T-helper 1 cell treated with Interleukin-12 subunit alpha and Interleukin-12 subunit beta and Interleukin-4 antibody, amounts not matched to agents 30 μg/mL and 1 μg/mL, for 36 hours (primary cell): ENCODE data around the gene RAB27B.

Experiments
- H3K27ac Mint-ChIP-seq: one replicate; pipeline ENCODE4 v1.8.0; 2021; ENCODE audit warnings: mild to moderate bottlenecking, mixed read lengths
- H3K27me3 Mint-ChIP-seq: one replicate; pipeline ENCODE4 v1.8.0; 2021; ENCODE audit warnings: low read depth, mixed read lengths
- H3K36me3 Mint-ChIP-seq: one replicate; pipeline ENCODE4 v1.8.0; 2021; ENCODE audit warnings: low read depth, mixed read lengths
- H3K4me1 Mint-ChIP-seq: one replicate; pipeline ENCODE4 v1.8.0; 2021; ENCODE audit warnings: low read depth, mixed read lengths
- H3K4me3 Mint-ChIP-seq: one replicate; pipeline ENCODE4 v1.8.0; 2021; ENCODE audit warnings: mild to moderate bottlenecking, moderate library complexity, mixed read lengths
- H3K9me3 Mint-ChIP-seq: one replicate; pipeline ENCODE4 v1.8.0; 2021; ENCODE audit warnings: mixed read lengths

The RAB27B gene

DNA sequence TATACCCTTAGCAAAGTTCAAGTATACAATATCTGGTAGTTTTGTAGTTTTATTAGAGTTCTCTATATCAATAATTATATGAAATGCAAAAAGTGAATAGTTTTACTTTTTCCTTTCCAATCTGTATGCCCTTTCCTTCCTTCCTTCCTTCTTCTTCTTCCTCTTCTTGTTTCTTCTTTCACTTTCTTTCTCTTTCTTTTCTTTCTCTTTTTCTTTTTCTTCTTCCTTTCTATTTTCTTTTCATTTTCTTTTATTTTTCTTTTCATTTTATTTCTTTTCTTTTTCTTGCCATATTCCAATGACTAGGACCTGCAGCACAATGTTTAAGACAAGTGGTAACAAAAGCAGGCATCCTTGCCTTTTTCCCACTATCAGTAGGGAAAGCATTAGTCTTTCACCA, 71.2 kb downstream of the RAB27B start:
- no peaks in the 10 kb centered on the region for H3K9me3 Mint-ChIP-seq
- H3K27me3 Mint-ChIP-seq: no peaks in the 10 kb centered on the region
- no peaks in the 10 kb centered on the region for H3K4me1 Mint-ChIP-seq
- no peak overlapping the region for H3K4me3 Mint-ChIP-seq
- no peak overlapping the region for H3K27ac Mint-ChIP-seq
- H3K36me3 Mint-ChIP-seq: no peaks in the 10 kb centered on the region

- Mint-ChIP-seq H3K36me3 (no peaks in the 10 kb centered on the region), H3K4me3 (no peak overlapping the region), H3K27me3 (no peaks in the 10 kb centered on the region), H3K4me1 (no peaks in the 10 kb centered on the region), H3K9me3 (no peaks in the 10 kb centered on the region), H3K27ac (no peak overlapping the region)
Observed at GRCh38 chr18:54900290-54900689, 72.0 kb downstream of the RAB27B start.

DNA sequence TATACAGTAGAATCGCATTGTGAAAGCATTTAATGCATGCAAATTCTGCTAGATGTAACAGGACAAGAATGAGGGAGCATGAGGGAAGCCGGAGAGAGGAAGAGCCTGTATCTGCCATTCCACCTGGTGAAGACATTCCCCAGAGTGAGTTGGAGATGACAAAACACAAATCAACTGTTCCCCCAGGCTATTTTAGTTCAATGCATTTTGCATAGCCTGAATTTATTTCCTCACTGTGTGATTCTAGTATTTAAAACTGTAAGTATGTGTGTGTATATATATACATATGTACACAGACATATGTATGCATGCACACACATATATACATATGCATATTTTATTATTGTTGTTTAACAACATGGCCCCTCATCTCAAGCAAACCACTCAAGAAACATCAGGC, 76.3 kb downstream of the RAB27B start:
- Mint-ChIP-seq H3K9me3 (no peaks in the 10 kb centered on the region), H3K27ac (no peak overlapping the region), H3K4me3 (no peak overlapping the region), H3K36me3 (no peaks in the 10 kb centered on the region), H3K27me3 (peaks cover 3% of the 10 kb centered on the region), H3K4me1 (no peaks in the 10 kb centered on the region)

DNA sequence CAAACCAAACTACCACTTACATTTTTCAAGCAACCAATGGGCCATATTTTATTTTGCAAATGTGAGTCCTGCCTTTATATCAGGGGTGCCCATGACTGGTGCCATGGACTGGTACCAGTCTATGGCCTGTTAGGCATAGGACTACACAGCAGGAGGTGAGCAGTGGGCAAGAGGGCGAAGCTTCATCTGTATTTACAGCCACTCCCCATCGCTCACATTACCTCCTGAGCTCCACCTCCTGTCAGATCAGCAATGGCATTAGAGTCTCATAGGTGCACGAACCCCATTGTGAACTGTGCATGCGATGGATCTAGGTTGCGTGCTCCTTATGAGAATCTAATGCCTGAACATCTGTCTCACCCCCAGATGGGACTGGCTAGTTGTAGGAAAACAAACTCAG, 77.4 kb downstream of the RAB27B start:
- peaks cover 3% of the 10 kb centered on the region for H3K27me3 Mint-ChIP-seq
- no peaks in the 10 kb centered on the region for H3K36me3 Mint-ChIP-seq
- H3K4me1 Mint-ChIP-seq: no peaks in the 10 kb centered on the region
- no peak overlapping the region for H3K27ac Mint-ChIP-seq
- no peak overlapping the region for H3K4me3 Mint-ChIP-seq
- no peaks in the 10 kb centered on the region for H3K9me3 Mint-ChIP-seq

DNA sequence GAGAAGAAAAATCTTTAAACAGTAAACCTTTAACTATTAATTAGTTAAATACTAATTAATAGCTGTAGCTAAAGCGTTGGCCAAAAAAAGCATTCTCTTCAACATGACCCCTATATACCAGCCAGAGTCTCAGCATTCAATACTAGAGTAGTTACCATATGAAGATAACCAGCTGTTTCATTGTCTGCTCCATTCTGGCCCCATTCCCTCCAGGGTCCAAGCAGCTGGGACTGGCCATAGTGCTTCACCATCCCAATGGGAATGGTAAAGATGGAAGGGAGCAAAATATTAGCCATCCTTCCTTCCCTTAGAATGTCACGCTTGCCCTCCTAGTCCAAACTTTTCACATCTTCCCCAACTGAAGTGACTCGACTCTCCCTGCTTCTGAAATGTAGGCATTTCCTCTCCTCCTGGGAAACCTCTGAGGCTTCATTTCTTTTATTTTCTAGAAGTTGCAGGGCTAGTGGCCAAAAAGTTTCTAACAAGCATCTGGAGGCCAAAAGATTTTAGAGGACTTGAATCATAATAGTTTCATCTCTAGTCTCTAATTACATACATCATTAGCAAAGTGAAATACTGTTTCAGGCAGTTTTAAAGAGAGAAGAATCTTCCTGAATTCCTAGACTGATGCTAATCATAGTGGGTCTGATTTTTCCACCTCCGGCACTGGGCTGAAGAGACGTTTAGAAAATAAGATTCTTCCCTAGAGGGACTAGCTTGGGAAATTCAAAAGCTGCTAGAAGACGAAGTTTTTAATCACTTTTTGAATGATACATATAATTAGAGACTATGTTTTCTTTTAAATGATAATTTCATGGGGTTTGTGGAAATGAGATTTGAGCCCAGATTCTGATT, 78.3 kb downstream of the RAB27B start:
- H3K27ac Mint-ChIP-seq: no peak overlapping the region
- peaks cover 3% of the 10 kb centered on the region for H3K27me3 Mint-ChIP-seq
- H3K4me3 Mint-ChIP-seq: no peak overlapping the region
- H3K36me3 Mint-ChIP-seq: no peaks in the 10 kb centered on the region
- H3K9me3 Mint-ChIP-seq: no peaks in the 10 kb centered on the region
- H3K4me1 Mint-ChIP-seq: no peaks in the 10 kb centered on the region

DNA sequence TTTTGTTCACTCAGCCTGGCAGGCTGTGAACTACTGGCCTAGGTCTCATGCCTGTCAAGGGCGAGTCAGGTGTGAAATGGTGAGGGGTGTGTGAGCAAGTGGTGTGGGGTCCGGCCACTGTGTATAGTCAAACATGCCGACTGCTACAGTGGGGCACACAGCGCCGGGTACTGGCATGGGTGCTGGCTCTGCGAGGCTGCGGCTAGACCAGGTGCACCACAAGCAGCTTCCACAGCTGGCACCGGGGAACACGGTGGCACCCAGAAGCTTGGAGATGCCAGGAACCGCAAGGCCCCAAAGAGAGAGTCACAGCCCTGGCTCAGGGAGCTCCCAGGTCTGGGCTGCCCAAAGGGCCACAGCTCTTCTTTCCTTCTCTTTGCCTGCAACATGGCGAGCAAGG, 81.3 kb downstream of the RAB27B start:
- Mint-ChIP-seq H3K27me3 (peaks cover 3% of the 10 kb centered on the region), H3K36me3 (no peaks in the 10 kb centered on the region), H3K4me1 (no peaks in the 10 kb centered on the region), H3K4me3 (no peak overlapping the region), H3K9me3 (no peaks in the 10 kb centered on the region), H3K27ac (no peak overlapping the region)

- Mint-ChIP-seq H3K36me3 (no peaks in the 10 kb centered on the region), H3K27ac (no peak overlapping the region), H3K4me1 (no peaks in the 10 kb centered on the region), H3K4me3 (no peak overlapping the region), H3K27me3 (peaks cover 3% of the 10 kb centered on the region), H3K9me3 (no peaks in the 10 kb centered on the region)
Observed at GRCh38 chr18:54910161-54910919, 82.1 kb downstream of the RAB27B start.

GRCh38 chr18:54911551-54911950, 83.3 kb downstream of the RAB27B start:
- no peak overlapping the region for H3K4me3 Mint-ChIP-seq
- H3K36me3 Mint-ChIP-seq: no peaks in the 10 kb centered on the region
- no peak overlapping the region for H3K27ac Mint-ChIP-seq
- peaks cover 2% of the 10 kb centered on the region for H3K27me3 Mint-ChIP-seq
- H3K4me1 Mint-ChIP-seq: no peaks in the 10 kb centered on the region
- H3K9me3 Mint-ChIP-seq: no peaks in the 10 kb centered on the region

DNA sequence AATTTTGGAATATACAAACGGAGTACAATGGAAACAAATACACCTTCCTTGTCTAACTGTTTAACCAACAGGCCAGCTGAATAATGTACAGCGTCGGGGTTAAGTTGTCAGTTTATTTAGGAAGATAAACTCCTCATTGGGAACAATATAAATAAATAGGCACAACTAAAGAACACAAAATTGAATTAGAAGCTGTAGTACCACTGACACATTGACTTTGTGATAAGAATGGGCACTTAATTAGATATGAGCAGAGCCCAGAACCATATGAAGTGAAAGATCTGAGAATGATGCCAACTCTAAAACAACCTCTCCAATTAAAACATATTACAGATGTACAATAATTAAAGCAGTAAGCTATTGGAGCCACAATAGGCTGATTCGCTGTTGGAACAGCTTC, 86.5 kb downstream of the RAB27B start:
- no peaks in the 10 kb centered on the region for H3K27me3 Mint-ChIP-seq
- H3K27ac Mint-ChIP-seq: no peak overlapping the region
- H3K4me1 Mint-ChIP-seq: no peaks in the 10 kb centered on the region
- no peaks in the 10 kb centered on the region for H3K36me3 Mint-ChIP-seq
- no peak overlapping the region for H3K4me3 Mint-ChIP-seq
- H3K9me3 Mint-ChIP-seq: no peaks in the 10 kb centered on the region

GRCh38 chr18:54916507-54916906, 88.2 kb downstream of the RAB27B start:
- no peaks in the 10 kb centered on the region for H3K36me3 Mint-ChIP-seq
- H3K4me1 Mint-ChIP-seq: no peaks in the 10 kb centered on the region
- H3K27me3 Mint-ChIP-seq: no peaks in the 10 kb centered on the region
- H3K27ac Mint-ChIP-seq: no peak overlapping the region
- no peaks in the 10 kb centered on the region for H3K9me3 Mint-ChIP-seq
- H3K4me3 Mint-ChIP-seq: no peak overlapping the region

- Mint-ChIP-seq H3K36me3 (no peaks in the 10 kb centered on the region), H3K4me1 (no peaks in the 10 kb centered on the region), H3K27me3 (no peaks in the 10 kb centered on the region), H3K4me3 (no peak overlapping the region), H3K27ac (no peak overlapping the region), H3K9me3 (no peaks in the 10 kb centered on the region)
Observed at GRCh38 chr18:54918060-54918459, 89.8 kb downstream of the RAB27B start.

GRCh38 chr18:54919412-54919811, 91.1 kb downstream of the RAB27B start:
- H3K4me1 Mint-ChIP-seq: no peaks in the 10 kb centered on the region
- no peaks in the 10 kb centered on the region for H3K36me3 Mint-ChIP-seq
- H3K9me3 Mint-ChIP-seq: no peaks in the 10 kb centered on the region
- H3K4me3 Mint-ChIP-seq: no peak overlapping the region
- H3K27me3 Mint-ChIP-seq: no peaks in the 10 kb centered on the region
- H3K27ac Mint-ChIP-seq: no peak overlapping the region

DNA sequence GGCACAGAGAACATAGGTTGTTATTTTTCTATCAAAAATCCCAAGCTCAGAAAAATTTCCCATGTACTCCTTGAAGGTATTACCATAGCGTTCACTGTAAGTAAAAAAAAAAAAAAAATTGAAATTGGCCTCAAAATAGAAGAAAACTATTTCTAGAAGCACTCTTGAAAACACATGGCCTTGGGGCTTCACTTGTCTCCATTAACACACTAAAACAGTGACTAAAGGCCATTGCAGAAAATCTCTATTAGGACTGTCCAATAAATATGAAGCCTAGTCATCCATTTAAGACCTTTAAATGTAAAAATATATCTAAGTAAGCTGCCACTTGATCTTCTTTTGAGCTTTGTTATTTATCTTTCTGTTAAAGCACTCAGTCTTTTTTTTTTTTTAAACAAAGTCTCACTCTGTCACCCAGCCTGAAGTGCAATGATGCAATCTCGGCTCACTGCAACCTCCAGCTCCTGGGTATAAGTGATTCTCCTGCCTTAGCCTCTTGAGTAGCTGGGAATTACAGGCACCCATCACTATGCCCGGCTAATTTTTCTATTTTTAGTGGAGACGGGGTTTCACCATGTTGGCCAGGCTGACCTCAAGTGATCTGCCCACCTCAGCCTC, 95.2 kb downstream of the RAB27B start:
- Mint-ChIP-seq H3K36me3 (no peaks in the 10 kb centered on the region), H3K27me3 (peaks cover 3% of the 10 kb centered on the region), H3K27ac (no peak overlapping the region), H3K9me3 (no peaks in the 10 kb centered on the region), H3K4me1 (no peaks in the 10 kb centered on the region), H3K4me3 (no peak overlapping the region)

DNA sequence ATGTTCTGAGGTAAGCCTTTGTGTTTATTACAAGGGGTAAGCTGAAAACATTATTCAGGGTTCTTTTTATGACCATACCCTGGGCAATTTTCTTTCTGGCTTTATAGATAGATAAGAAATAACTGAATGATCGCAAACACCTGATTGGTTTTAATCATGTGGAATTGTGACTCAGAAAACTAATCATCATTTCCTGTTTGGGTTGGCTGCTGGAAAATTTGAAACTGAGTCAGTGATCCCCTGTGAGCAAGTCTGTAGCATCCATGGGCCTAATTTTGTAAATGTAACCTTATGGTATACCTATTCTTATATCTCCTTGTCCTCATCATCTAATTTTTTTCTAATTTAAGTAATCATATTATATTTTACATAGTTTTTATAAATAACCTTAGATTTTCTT, 96.7 kb downstream of the RAB27B start:
- Mint-ChIP-seq H3K4me1 (no peaks in the 10 kb centered on the region), H3K36me3 (no peaks in the 10 kb centered on the region)

More for the DNA sequence above, 96.7 kb downstream of the RAB27B start:
- H3K27me3 Mint-ChIP-seq: peaks cover 3% of the 10 kb centered on the region
- no peak overlapping the region for H3K4me3 Mint-ChIP-seq
- H3K27ac Mint-ChIP-seq: no peak overlapping the region
- H3K9me3 Mint-ChIP-seq: no peaks in the 10 kb centered on the region
